ENCODE results near the gene ANTXRL. TPM values are rescaled to one million over a fixed set of nuclear protein-coding genes. Genes with fewer than 3 reads are reported as not detected.

Gene ANTXRL
- total and polyA plus RNA-seq, 12 donors: 0.22 to 6.3 (median 0.49) TPM; not detected in 7

DNA sequence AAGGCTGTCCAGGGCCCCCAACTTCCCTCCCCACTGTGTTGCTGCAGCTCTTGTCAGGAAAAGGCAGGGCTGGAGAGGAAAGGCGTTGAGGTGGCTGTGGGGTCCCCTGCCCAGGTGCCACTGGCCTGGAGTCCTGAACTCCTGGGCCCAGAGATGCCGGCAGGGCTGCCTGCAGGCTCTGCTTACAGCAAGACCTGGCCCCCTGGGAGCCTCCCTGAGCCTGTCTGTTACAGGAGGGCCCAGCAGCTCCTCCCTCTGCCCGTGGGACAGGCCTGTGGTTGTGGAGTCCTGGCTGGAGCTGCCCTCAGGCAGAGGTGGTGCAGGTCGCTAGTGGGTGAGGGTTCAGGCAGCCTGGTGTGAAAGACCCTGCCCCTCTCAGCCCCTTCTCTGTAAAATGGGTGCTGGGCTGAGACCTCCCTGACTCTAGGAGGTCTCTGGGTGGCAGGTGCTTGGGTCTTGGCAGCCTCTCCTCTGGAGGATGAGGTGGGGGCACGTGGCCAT is 9.9 kb downstream of the ANTXRL start:
- WGBS, 2 donors: 80 to 81% methylated on average over 5 of the region's 5 CpGs
- intact Hi-C loops (cut with DNase I): no loop called here
- TF ChIP-seq CTCF (IDR thresholded peaks at IDR 0.05): no peak
- Histone ChIP-seq H3K36me3 (no peaks in the 10 kb centered on the region), H3K27ac (no peak overlapping the region), H3K27me3 (peaks cover 0 to 4% (median 0%) of the 10 kb centered on the region in 7 donors), H3K4me1 (peaks cover 0 to 11% (median 0%) of the 10 kb centered on the region in 9 donors), H3K4me3 (no peak overlapping the region), H3K9me3 (no peaks in the 10 kb centered on the region)
- DNase-seq: no peak
- ATAC-seq: no peak

- TF ChIP-seq CTCF (IDR thresholded peaks at IDR 0.05): no peak
- peaks cover 0 to 4% (median 0%) of the 10 kb centered on the region in 7 donors for H3K27me3 ChIP-seq
- no peaks in the 10 kb centered on the region for H3K9me3 ChIP-seq
- no peak overlapping the region for H3K4me3 ChIP-seq
- ATAC-seq (no peak), DNase-seq (no peak)
- intact Hi-C loops (cut with DNase I): no loop called here
- no peaks in the 10 kb centered on the region for H3K36me3 ChIP-seq
- peaks cover 0 to 10% (median 0%) of the 10 kb centered on the region in 9 donors for H3K4me1 ChIP-seq
- H3K27ac ChIP-seq: no peak overlapping the region
- WGBS, 2 donors: 81% methylated on average over 16 of the region's 16 CpGs
These were observed 10.8 kb downstream of the ANTXRL start for GRCh38 chr10:46297406-46298204.

DNA sequence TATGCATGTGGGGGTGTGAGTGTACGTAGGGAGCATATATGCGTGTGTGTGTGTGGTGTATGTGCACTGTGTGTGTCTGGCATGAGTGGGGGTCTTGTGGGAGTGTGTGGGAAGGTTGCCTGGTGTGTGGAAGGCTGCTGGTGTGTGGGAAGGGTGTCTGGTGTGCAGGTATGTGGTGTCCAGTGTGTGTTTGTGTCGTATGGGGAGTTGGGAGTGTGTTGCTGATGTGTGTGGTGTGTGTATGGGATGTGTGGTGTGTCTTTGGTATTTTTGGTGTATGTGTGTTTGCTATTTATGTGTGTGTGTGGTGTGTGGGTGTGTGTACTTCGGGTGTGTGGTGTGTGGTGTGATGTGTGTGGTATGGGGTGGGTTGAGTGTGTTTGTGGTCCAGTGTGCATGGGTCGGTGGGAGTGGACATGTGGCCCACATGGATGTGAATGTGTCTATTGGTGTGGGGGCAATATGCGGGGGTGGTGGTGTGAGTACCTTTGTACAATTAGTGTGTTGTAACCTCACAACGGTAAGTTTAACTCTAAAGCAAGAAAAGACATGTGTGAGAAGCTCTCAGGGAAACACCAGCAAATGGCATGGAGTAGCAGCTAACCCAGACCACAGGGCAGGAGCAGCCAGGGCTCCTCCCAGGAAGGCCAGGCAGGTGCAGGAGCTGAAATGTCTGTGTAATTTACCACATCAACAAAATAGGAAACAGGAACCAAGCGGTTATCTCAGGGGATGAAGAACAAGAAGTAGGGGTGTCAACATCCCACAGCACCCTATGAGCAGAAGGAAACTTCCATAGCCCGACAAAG is 11.9 kb downstream of the ANTXRL start:
- WGBS, 2 donors: 82 to 89% methylated on average over 9 of the region's 9 CpGs
- no peak for DNase-seq
- TF ChIP-seq CTCF (IDR thresholded peaks at IDR 0.05): no peak

DNA sequence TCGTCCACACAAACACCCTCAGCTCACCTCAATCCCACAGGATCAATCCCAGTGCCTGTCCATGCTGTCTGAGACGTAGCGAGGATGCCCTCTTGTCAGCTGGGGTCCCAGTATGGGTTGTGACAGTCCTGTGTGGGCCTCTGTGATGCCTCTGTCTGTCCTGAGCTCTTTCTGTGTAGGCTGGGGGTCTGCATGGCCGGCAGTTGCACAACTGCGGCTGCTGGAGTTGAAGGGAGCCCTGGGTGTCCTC is 12.4 kb downstream of the ANTXRL start:
- Histone ChIP-seq H3K9me3 (no peaks in the 10 kb centered on the region), H3K4me1 (peaks cover 0 to 10% (median 0%) of the 10 kb centered on the region in 9 donors), H3K36me3 (no peaks in the 10 kb centered on the region), H3K27me3 (peaks cover 0 to 4% (median 0%) of the 10 kb centered on the region in 7 donors), H3K4me3 (no peak overlapping the region), H3K27ac (peak overlapping the region in 1 of 10 donors; percentile 40)
- no peak for TF ChIP-seq CTCF (IDR thresholded peaks at IDR 0.05)
- no peak for DNase-seq
- WGBS, 2 donors: 79 to 93% methylated on average over 5 of the region's 5 CpGs
- ATAC-seq: peak in 2 of 8 donors; percentile 11 to 14
- intact Hi-C loops (cut with DNase I): no loop called here

More for the DNA sequence above, 11.9 kb downstream of the ANTXRL start:
- intact Hi-C loops (cut with DNase I): no loop called here
- Histone ChIP-seq H3K9me3 (no peaks in the 10 kb centered on the region), H3K4me1 (peaks cover 0 to 10% (median 0%) of the 10 kb centered on the region in 9 donors), H3K27ac (no peak overlapping the region), H3K27me3 (peaks cover 0 to 4% (median 0%) of the 10 kb centered on the region in 7 donors), H3K36me3 (no peaks in the 10 kb centered on the region), H3K4me3 (no peak overlapping the region)
- ATAC-seq: no peak

All from heart right ventricle (tissue), 16 donors.